ENCODE results near the gene WNT9A.

WNT9A gene

GRCh38 chr1:227910511-227911153 lies 37.1 kb downstream of the WNT9A start:
- no peak for TF ChIP-seq POLR2AphosphoS5 (IDR thresholded peaks at IDR 0.05; ENCODE audit: low read depth, low read length)
- no peak for TF ChIP-seq REST (IDR thresholded peaks at IDR 0.05; ENCODE audit: insufficient read depth in 1 of 2, low read depth in 2 of 2, low read length in 2 of 2)

DNA sequence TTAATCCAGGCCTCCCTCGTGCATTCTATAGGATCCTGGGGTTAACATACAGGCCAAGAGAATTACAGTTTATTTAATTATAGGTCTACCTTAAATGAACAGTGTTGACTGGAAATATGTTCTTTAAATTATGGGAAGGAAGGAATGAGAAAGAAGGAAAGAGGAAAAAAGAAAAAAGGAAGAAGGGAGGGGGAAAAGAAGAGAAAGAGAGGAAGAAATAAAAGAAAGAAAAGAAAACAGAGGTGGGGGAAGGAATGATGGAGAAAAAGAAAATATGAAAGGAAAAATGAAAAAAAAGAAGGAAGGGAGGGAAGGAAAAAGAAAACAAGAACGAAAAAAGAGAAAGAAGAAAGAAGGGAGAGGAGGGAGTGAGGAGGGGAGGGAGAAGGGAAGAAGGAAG lies 38.5 kb downstream of the WNT9A start:
- TF ChIP-seq POLR2AphosphoS5 (IDR thresholded peaks at IDR 0.05; ENCODE audit: low read depth, low read length) (no peak), FOXP2 (optimal IDR thresholded peaks at IDR 0.05; ENCODE audit: borderline replicate concordance, extremely low read depth, extremely low read length, insufficient read depth) (no peak)

DNA sequence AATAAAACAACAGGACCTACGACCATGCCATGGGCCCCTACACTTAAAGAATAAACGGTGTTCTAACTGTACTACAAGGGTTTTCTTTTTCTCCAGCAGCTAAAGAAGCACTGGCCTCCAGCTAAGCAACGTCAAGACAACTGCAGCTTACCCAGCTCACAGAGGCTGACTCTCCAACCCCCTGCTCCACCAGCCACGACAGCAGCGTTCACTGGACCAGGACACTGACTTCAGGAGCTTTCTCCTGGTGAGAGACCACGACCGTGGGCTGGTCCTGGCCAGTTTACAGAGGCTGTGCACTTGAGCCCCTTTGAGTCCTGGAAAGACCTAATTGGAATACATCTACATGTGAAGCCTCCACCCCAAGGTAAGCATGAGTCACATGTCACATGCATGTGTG lies 39.4 kb downstream of the WNT9A start:
- TF ChIP-seq POLR2AphosphoS5 (IDR thresholded peaks at IDR 0.05; ENCODE audit: low read depth, low read length) (no peak), REST (IDR thresholded peaks at IDR 0.05; ENCODE audit: insufficient read depth in 1 of 2, low read depth in 2 of 2, low read length in 2 of 2) (no peak), SIN3A (IDR thresholded peaks at IDR 0.05; ENCODE audit: borderline replicate concordance, insufficient read depth, low read length) (no peak), FOXP2 (optimal IDR thresholded peaks at IDR 0.05; ENCODE audit: borderline replicate concordance, extremely low read depth, extremely low read length, insufficient read depth) (no peak), TAF1 (IDR thresholded peaks at IDR 0.05; ENCODE audit: borderline replicate concordance, insufficient read depth, low read length) (no peak)

DNA sequence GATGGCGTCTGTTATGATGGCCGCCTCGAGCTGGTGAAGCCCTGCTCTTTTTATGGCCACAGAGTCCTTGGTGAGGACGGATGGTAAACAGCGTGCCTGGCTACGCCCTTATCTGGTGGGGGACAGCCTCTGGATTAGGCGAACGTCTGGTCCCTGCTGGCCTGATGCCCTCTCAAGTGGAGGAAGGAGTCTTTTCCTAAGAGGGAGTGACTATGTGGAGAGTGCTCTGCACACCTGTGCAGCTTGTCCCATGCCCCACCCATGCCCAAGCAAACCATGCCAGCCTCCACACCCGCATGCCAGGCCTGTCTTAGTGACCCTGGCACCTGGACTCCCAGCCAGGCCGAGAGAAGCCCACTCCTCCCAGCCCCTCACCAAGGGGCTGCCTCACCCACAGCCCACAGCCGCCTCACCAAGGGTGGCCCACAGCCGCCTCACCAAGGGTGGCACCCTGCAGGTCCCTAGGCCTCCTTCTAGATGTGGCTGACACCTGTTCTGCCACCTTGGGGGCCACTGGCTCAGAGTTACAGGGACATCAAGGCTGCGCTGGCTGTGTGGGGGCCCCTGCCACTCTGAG lies 40.2 kb downstream of the WNT9A start:
- TF ChIP-seq POLR2AphosphoS5 (IDR thresholded peaks at IDR 0.05; ENCODE audit: low read depth, low read length) (no peak), FOXP2 (optimal IDR thresholded peaks at IDR 0.05; ENCODE audit: borderline replicate concordance, extremely low read depth, extremely low read length, insufficient read depth) (no peak), TAF1 (IDR thresholded peaks at IDR 0.05; ENCODE audit: borderline replicate concordance, insufficient read depth, low read length) (no peak), SIN3A (IDR thresholded peaks at IDR 0.05; ENCODE audit: borderline replicate concordance, insufficient read depth, low read length) (no peak), REST (IDR thresholded peaks at IDR 0.05; ENCODE audit: insufficient read depth in 1 of 2, low read depth in 2 of 2, low read length in 2 of 2) (no peak)

GRCh38 chr1:227906550-227907071 lies 41.1 kb downstream of the WNT9A start:
- TF ChIP-seq POLR2AphosphoS5 (IDR thresholded peaks at IDR 0.05; ENCODE audit: low read depth, low read length) (no peak), REST (IDR thresholded peaks at IDR 0.05; ENCODE audit: insufficient read depth in 1 of 2, low read depth in 2 of 2, low read length in 2 of 2) (no peak), FOXP2 (optimal IDR thresholded peaks at IDR 0.05; ENCODE audit: borderline replicate concordance, extremely low read depth, extremely low read length, insufficient read depth) (no peak), SIN3A (IDR thresholded peaks at IDR 0.05; ENCODE audit: borderline replicate concordance, insufficient read depth, low read length) (no peak), TAF1 (IDR thresholded peaks at IDR 0.05; ENCODE audit: borderline replicate concordance, insufficient read depth, low read length) (no peak)

Measured in PFSK-1 (cell line).